GM21576 (cell line): ENCODE measurements around the gene ABHD17A.
A peak's percentile ranks its signal among the peaks of the same experiment; 100 is the strongest.
"Not testable (repeated sequence)": the region's sequence is repeated elsewhere in the genome, so short reads cannot be mapped to it uniquely, and the experiment has no call there.

Experiments
- ATAC-seq: cut with Tn5 transposase; IDR thresholded peaks from one replicate; pipeline ENCODE4 v1.9.1; 2021; ENCODE audit warnings: mild to moderate bottlenecking, moderate library complexity; ENCODE audit not compliant: unreplicated experiment

ABHD17A gene

DNA sequence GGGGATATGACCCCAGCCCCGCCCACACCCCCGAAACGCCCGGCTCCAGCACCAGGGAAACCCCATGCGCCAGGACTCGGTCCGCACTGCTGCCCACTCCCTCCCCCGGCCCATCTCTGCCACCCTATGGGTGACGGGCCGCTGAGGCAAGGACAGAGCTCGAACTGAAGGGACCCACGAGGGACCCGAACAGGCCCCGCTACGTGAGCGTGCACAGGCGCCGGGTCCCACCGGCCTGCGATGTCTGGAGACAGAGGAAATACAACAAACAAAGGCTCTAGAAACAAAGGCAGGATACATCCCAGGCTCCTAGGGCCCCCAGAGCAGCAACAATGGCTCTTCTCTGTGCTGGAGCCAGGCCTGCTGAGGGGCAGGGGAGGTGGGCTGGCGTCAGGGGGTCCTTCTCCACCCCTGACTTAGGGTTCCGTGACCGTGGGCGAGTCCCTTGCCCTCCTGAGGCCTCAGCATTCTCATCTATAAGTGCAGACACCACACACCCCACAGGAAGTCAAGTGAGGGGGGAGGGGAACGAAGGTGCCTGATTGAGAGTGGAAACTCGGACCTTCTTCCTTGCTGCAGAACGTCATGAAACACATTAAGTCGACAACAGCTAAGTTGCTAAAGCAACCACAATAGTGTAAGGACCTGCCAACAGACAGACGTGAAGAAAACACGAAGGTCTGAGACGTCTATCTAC, 3.1 kb downstream of the ABHD17A start:
- no peak for ATAC-seq

GRCh38 chr19:1881393-1882088, 3.8 kb downstream of the ABHD17A start:
- ATAC-seq: not testable (repeated sequence)

DNA sequence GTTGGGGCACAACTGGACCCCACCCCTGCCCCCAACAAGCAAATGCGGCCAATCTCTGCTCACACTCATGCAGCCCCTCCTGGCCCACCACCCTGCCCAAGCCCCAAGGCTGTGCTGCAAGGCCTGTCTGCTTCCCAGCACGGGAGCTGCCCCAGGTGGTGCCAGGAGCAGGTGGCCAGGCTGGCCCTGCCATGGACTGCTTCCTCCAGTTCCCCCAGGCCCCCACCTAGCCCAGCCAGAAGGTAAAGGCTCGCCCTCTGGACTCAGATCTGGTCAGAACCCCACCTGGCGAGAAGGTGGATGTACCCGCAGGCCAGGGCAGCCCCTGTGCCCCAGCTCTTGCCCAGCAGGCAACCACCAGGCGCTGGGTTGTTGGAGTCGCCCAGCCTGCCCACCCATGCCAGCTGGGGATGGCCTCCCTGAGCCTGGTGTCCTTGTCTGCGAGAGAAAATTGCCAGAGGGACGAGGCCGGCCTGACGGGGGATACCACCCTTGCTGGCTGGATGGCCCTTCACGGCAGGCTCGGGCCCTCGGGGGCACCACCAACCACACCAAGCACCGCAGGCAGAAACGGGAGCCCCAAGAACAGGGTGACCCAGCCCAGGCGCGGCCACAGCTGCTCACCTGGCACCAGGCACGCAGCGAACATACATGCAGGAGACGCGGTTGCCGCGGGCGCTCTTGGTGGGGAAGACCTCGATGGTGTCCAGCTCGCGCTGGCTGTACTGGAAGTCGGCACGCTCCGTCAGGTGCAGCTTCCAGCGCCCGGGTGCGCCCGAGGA, 4.5 kb downstream of the ABHD17A start:
- no peak for ATAC-seq

DNA sequence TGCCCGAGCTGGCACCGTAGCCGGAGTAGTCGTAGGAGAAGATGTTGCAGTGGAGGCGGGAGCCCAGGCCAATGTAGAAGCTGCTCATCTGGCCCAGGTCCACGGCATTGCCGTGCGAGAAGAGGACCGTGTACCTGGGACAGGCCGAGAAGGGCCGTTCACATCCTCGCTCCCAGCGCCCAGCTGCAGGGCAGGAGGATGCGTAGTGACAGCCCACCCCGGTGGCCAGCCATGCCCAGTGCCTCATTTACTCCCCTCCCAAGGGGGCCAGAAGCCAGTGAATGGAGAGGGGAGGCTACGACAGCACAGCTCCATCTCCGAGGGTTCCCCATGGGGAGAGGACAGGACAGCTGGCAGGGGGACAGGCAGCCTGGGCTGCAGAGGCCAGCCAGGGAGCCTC, 5.3 kb downstream of the ABHD17A start:
- ATAC-seq: not testable (repeated sequence)

GRCh38 chr19:1878583-1878982, 6.7 kb downstream of the ABHD17A start:
- ATAC-seq: not testable (repeated sequence)

DNA sequence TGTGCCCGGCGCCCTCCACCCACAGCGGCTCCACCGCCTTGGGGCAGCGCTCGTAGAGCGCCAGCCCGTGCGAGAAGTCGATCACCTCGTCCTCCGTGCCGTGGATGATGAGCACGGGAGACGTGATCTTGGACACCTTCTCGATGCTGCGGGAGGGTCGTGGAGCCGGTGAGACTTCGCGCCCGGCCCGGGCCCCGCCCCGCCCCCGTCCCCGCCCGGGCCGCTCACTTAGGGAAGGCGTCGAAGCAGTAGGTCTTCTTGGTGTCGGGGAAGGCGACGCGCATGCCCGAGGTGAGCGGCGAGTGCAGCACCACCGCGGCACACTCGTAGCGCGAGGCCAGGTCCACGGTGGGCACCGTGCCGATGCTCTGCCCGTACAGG, 8.0 kb downstream of the ABHD17A start:
- ATAC-seq: not testable (repeated sequence)

DNA sequence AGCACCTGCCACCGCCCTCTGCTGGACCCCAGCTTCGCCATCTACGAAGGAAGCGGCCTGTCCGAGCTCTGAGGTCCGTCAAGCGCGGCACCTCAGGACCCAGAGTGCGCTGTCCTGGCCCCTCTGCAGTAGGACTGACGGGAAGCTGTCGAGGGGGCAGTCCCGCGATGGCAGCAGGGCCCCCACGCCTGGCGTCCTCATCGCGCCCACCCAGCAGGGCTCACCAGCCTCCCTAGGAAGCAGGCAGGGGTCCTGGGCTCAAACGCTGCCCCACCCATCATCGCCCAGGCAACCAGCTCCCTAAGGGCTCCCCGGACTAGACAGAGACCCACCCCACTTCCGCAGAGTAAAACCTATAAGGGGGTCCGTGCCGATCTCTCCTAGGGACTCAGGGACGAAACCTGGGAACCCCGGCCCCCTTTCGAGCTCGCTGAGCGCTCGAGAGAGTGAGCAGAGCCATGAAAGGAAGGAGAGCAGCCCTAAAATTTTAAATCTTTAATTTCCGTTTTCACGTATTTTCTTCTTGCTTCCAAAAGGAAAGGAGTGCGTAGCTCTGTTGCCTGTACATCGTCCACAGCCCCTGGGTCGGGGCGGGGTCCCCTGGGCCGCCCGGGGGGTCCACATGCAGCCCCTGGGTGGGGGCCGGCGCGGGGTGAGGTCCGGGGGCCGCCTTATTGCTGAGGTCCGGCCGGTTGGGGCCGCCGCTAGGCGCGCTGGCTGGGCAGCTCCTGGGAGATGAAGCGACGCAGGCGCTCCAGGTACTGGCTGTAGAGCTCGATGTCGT, 8.6 kb downstream of the ABHD17A start:
- peak; percentile 27 for ATAC-seq

GRCh38 chr19:1875646-1876495, 9.4 kb downstream of the ABHD17A start:
- ATAC-seq: peak; percentile 90

- ATAC-seq: not testable (repeated sequence)
Measured at GRCh38 chr19:1875265-1875645, 10.0 kb downstream of the ABHD17A start.

DNA sequence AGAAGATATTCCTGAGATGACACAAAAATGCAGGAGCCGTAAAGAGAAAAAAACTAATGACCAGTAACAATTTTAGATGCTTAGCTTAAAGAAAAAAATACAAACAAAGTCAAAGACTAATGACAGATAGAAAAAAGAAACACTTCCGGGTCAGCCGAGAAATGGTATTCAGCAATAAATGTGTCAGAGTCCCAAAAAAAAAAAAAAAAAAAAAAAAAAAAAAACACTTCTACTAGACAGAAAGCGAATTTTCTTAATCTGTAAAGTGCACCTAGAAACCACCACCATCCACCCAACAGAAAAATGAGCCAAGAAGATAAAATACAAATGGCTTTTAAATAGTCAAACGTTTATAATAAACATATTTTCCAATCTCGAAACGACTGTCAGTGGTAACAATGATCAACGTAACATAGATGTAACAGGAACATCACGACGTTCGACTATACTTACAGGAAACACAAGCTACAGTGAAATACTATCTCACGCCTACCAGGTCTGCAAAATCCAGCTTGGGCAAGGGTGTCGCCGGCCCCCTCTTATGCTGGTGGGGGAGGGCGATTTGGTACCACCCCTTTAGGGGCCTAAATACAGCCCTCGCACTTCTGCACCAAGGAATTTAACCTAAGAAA, 10.6 kb downstream of the ABHD17A start:
- no peak for ATAC-seq

DNA sequence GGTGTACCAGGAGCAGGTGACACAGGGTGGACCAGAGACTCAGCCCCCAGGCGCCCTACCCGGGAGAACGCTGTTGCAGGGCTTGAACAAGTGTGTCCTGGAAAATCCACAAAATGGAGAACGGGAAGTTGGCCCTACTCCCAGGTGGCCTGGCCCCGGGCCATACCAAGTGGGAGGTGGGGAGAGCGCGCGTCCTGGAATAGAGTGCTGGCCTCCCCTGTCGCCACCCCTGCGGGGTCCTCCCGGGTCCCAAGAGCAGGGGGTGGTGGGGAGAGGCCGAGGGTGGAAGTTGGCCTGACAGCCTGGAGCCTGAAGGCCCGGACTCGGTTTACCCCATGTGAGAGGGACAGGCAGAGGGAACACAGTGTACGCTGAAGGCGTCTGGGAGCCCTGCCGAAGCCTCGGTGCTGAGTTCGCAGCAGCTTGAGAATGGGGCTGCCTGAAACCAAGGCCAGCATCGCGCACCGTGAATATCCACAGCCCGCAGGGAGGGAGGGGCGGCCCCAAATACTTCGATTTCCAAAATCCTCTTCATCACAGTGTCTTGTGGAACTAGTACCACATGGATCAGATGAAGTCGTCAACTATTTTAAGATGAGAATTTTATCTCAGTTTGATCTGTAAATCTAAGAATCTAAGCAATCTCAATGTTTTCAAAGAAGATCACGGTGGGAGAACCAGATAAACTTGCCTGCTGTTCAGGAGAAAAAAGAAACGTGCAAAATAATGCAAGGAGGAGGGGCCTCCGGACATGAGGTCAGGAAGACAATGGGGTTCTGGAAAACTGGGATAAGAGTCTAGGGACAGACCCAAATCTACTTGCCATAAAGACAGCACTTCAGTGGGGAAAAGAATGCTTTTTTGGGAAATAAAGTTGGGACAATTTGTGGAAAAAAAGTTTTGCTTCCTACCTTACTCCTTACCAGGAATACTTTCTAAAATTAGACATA, 11.5 kb downstream of the ABHD17A start:
- ATAC-seq: no peak

- no peak for ATAC-seq
Measured at GRCh38 chr19:1872807-1873523, 12.3 kb downstream of the ABHD17A start.

- ATAC-seq: no peak
Measured at GRCh38 chr19:1871630-1872029, 13.7 kb downstream of the ABHD17A start.

DNA sequence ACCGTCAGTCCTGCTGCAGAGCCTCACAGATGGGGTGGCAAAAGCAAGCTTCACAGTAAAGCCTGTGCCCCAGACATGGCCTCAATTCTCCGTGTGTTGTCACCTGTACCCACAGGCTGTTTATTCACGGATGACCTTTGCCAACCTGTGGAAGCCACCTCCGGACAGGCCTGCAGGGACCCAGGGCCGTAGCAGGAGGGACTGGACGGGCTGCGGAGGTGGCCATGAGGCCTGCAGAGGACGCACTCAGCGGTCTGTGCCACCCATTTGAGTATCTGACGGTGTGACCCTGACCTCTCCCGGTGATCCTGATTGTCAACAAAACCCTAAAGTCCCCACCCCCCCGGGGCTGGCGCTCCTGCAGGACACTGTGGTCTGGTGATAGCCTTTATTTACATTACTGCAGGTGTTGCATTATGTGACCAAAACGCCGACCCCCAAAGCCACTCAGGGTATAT, 14.1 kb downstream of the ABHD17A start:
- no peak for ATAC-seq

GRCh38 chr19:1868971-1869370, 16.3 kb downstream of the ABHD17A start:
- no peak for ATAC-seq

DNA sequence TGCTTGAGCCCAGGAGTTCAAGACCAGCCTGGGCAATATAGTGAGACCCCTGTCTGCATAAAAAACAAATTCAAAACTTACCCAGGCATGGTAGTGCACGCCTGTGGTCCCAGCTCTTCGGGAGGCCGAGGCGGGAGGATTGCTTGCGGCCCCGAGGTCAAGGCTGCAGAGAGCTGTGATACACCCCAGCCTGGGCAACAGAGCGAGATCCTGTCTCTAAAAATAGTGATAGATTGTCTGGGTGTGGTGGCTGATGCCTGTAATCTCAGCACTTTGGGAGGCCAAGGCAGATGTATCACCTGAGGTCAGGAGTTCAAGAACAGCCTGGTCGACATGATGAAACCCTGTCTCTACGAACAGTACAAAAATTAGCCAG, 18.0 kb downstream of the ABHD17A start:
- ATAC-seq: no peak

DNA sequence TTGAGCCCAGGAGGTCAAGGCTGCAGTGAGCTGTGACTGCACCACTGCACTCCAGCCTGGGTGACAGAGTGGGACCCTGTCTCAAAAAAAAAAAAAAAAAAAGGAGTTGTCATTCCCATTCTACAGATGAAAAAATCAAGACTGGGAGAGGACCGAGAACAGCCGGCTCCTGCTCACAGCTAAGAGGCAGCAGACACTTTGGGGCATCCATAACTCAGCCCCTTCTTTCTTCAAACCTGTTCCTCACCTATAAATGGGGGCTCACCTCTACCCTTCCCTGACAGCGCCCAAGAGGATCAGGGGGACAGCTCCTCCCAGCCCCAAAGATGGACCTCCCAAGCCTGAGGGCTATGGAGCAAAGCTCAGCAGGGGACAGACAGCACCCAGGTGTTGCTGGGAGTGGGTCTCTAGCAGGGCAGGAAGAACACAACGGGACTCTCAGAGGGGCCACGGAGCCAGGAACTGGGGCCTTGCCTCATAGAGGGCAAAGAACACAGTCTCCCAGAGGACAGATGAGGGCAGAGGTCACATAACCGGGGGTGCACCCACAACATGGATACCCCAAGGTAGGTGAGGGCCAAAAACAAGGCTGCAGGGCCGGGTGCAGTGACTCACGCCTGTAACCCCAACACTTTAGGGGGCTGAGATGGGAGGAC, 18.5 kb downstream of the ABHD17A start:
- ATAC-seq: no peak
